Astrocyte of the spinal cord (primary cell): ENCODE results near the gene INSRR.

Experiments
- DNase-seq: peaks from one replicate; pipeline ENCODE4 v3.0.0; 2011; ENCODE audit warnings: low read depth, low spot score
- H3K4me3 ChIP-seq: 2 replicates; pipeline ENCODE4 v1.5.1; 2011; ENCODE audit warnings: low read depth, mild to moderate bottlenecking, low read length, moderate library complexity
- CTCF ChIP-seq: IDR thresholded peaks from 2 replicates; pipeline ENCODE4 v1.5.1; 2012; ENCODE audit warnings: low read depth, mild to moderate bottlenecking, low read length, inconsistent platforms
- in situ Hi-C: cut with HindIII; loops from 2 replicates; pipeline ENCODE4 v1.10.0; 2017; ENCODE audit warnings: low sequenced_read_pairs

Gene INSRR

GRCh38 chr1:156851779-156852417, 7.0 kb downstream of the INSRR start:
- in situ Hi-C loops, result no loop called here
- DNase-seq, result no peak
- no peak overlapping the region for H3K4me3 ChIP-seq
- no peak for TF ChIP-seq CTCF

GRCh38 chr1:156849151-156849496, 9.8 kb downstream of the INSRR start:
- in situ Hi-C loops, result no loop called here
- no peak for DNase-seq
- no peak for TF ChIP-seq CTCF
- no peak overlapping the region for H3K4me3 ChIP-seq

GRCh38 chr1:156848461-156849150, 10.3 kb downstream of the INSRR start:
- no peak for TF ChIP-seq CTCF
- DNase-seq, result peak; percentile 20
- in situ Hi-C loops, result no loop called here
- no peak overlapping the region for H3K4me3 ChIP-seq

- H3K4me3 ChIP-seq, result no peak overlapping the region
- no peak for TF ChIP-seq CTCF
- no peak for DNase-seq
- in situ Hi-C loops, result no loop called here
Observed at GRCh38 chr1:156847591-156848460, 11.1 kb downstream of the INSRR start.

- in situ Hi-C loops, result no loop called here
- H3K4me3 ChIP-seq, result no peak overlapping the region
- DNase-seq, result no peak
- no peak for TF ChIP-seq CTCF
Observed at GRCh38 chr1:156846643-156847042, 12.3 kb downstream of the INSRR start.

GRCh38 chr1:156845953-156846545, 12.9 kb downstream of the INSRR start:
- H3K4me3 ChIP-seq, result no peak overlapping the region
- in situ Hi-C loops, result no loop called here
- no peak for DNase-seq

More at GRCh38 chr1:156845953-156846545, 12.9 kb downstream of the INSRR start:
- no peak for TF ChIP-seq CTCF
